Activated T-helper 1 cell treated with anti-CD3 and anti-CD28 coated beads, Interleukin-12 subunit alpha, Interleukin-12 subunit beta, Interleukin-2, Interleukin-4 antibody, amounts not matched to agents 30 ng/mL and 10 ng/mL and 1 ng/mL, durations not matched to agents 14 hours and 24 hours and 36 hours (primary cell): ENCODE results near the gene CD40. TPM values are rescaled to one million over a fixed set of nuclear protein-coding genes. Genes with fewer than 3 reads are reported as not detected.
"Not testable (repeated sequence)": the region's sequence is repeated elsewhere in the genome, so short reads cannot be mapped to it uniquely, and the experiment has no call there.

ENCODE experiments used
- DNase-seq: peaks from one replicate; pipeline ENCODE4 v3.0.0; 2021; ENCODE audit warnings: low spot score
- H3K27ac Mint-ChIP-seq: one replicate; pipeline ENCODE4 v1.8.0; 2021; ENCODE audit warnings: mild to moderate bottlenecking, mixed read lengths
- H3K27me3 Mint-ChIP-seq: one replicate; pipeline ENCODE4 v1.8.0; 2022; ENCODE audit warnings: mild to moderate bottlenecking, moderate library complexity, mixed read lengths; ENCODE audit not compliant: insufficient read depth
- H3K36me3 Mint-ChIP-seq: one replicate; pipeline ENCODE4 v1.8.0; 2021; ENCODE audit warnings: low read depth, mixed read lengths
- H3K4me1 Mint-ChIP-seq: one replicate; pipeline ENCODE4 v1.8.0; 2021; ENCODE audit warnings: low read depth, mixed read lengths
- H3K4me3 Mint-ChIP-seq: one replicate; pipeline ENCODE4 v1.8.0; 2021; ENCODE audit warnings: mild to moderate bottlenecking, moderate library complexity, mixed read lengths
- H3K9me3 Mint-ChIP-seq: one replicate; pipeline ENCODE4 v1.8.0; 2021; ENCODE audit warnings: mixed read lengths
- intact Hi-C: fragments of 100-400 bp; cut with micrococcal nuclease; formaldehyde crosslinking; loops from one replicate; pipeline ENCODE4 v1.15.1; 2024
- total RNA-seq: library from RNA; stranded (reverse); gene quantifications from 2 replicates; pipeline ENCODE4 v1.2.3, GENCODE V29; 2022

Gene CD40
- total RNA-seq, 1 donor from 2014 or later, result 2.0 TPM

DNA sequence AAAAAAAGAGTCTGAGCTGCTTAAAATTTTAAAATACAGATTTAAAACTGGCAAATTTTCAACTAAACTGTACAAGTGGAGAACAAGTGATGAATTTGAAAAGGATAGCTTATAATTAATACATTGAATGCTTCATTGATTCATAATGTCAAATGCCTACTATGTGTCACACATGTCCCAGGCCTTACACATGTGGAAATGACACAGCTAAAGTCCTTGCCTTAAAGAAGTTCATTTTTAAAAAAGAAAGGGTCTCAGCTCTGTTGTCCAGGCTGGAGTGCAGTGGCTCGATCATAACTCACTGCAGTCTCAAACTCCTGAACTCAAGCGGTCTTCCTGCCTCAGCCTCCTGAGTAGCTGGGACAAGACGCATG, 33.3 kb upstream of the CD40 start:
- Mint-ChIP-seq H3K4me1 (peaks cover 52% of the 10 kb centered on the region), H3K9me3 (no peaks in the 10 kb centered on the region), H3K4me3 (no peak overlapping the region), H3K27me3 (no peaks in the 10 kb centered on the region), H3K36me3 (peaks cover 11% of the 10 kb centered on the region), H3K27ac (no peak overlapping the region)
- intact Hi-C loops, result loop anchor here (5.0 to 10.0 kb wide), 2 partner anchors 292 to 470 kb away; partner anchors contain the start of genes DNTTIP1, OCSTAMP and WFDC3
- DNase-seq, result no peak

DNA sequence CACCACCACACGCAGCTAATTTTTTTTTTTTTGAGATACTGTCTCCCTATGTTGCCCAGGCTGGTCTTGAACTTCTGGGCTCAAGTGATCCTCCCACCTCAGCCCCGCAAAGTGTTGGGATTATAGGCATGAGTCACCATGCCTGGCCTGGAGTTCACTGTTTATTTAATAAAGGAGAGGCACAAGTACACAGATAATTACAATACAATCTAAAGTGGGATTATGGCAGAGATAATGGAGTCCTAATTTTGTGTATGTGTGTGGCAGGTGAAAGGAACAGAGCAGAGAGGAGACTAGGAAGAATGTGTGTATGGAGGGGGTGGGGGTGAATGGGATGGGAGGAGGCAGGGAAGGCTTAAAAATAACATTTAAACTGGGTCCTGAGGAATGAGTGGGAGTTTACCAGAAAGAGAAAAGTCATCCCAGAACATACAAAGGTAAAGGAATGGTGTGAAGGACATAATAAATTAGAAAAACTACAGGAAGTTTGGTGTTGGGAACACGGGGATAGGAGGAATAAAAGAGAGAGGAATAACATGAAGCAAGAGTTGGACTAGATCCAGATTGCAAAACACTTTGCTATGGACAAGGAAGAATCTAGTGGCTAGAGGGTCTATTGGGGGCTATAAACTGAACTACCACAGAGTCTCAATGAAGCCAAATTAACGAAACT, 32.8 kb upstream of the CD40 start:
- H3K4me1 Mint-ChIP-seq, result peaks cover 57% of the 10 kb centered on the region
- no peak for DNase-seq
- H3K9me3 Mint-ChIP-seq, result no peaks in the 10 kb centered on the region
- H3K27me3 Mint-ChIP-seq, result no peaks in the 10 kb centered on the region
- no peak overlapping the region for H3K27ac Mint-ChIP-seq
- peaks cover 11% of the 10 kb centered on the region for H3K36me3 Mint-ChIP-seq
- intact Hi-C loops, result loop anchor here (5.0 to 10.0 kb wide), 2 partner anchors 293 to 469 kb away; partner anchors contain the start of genes DNTTIP1, OCSTAMP and WFDC3
- no peak overlapping the region for H3K4me3 Mint-ChIP-seq

DNA sequence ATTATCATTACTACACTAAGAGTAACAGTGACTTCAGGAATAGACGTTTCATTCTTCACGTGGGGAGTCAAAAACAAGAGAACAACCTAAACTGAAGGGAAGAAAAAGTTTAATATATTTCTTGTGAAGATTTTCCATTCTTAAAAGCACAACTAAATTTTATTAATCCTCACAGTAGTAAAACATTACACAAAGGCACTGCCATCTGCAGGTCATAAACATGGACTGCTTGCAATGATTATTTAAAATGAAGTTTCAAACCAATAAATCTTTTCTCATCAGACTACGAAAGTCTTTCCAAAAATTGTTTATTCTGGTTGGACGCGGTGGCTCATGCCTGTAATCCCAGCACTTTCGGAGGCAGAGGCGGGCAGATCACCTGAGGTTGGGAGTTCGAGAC, 31.0 kb upstream of the CD40 start:
- peaks cover 9% of the 10 kb centered on the region for H3K36me3 Mint-ChIP-seq
- H3K27me3 Mint-ChIP-seq, result no peaks in the 10 kb centered on the region
- intact Hi-C loops, result loop anchor here (1.0 to 10.0 kb wide), 3 partner anchors 64 to 468 kb away; partner anchors contain the start of genes DNTTIP1, OCSTAMP and WFDC3
- DNase-seq, result no peak
- H3K9me3 Mint-ChIP-seq, result no peaks in the 10 kb centered on the region
- H3K4me3 Mint-ChIP-seq, result peak overlapping the region; percentile 26
- no peak overlapping the region for H3K27ac Mint-ChIP-seq
- H3K4me1 Mint-ChIP-seq, result peaks cover 59% of the 10 kb centered on the region

DNA sequence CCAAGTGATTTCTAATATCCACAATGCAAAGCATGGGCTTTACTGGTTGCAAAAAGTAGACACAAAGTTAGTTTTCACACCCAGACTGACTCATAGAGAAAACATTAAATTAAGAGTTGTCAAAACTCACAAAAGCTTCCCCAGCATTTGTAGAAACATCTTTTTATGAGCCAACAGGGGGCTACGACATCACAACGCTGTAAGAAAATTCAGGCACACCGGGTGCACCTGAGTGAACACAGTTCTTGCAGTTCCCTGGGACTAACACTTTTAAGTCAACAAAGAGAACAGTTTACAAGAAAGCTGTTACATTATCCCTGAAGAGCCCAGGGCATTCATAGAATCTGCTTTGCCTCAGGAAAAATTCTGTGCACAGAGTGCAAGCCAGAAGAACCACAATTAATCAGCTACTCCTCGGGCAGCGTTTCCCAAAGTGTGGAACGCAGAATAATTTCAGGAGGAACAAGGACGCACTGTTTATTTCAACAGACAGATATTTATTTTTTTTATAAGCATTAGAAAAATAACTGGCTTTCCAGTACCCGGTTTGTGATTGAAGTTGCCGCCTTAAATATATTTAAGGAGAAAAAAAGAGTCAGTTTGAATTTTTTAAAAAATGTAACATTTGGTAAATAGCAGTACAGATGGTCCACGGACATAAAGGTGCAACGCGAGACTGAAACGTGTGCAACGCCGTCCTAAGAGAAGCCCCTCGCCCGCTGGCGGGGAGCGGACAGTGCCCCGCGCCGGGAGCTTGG, 29.5 kb upstream of the CD40 start:
- H3K27ac Mint-ChIP-seq, result peak overlapping the region; percentile 94
- peaks cover 2% of the 10 kb centered on the region for H3K27me3 Mint-ChIP-seq
- intact Hi-C loops, result loop anchor here (1.0 to 10.0 kb wide), 4 partner anchors 24 to 466 kb away; partner anchors contain the start of genes DNTTIP1, OCSTAMP, WFDC3 and ZNF335
- H3K4me1 Mint-ChIP-seq, result peaks cover 48% of the 10 kb centered on the region
- H3K4me3 Mint-ChIP-seq, result peak overlapping the region; percentile 92
- H3K36me3 Mint-ChIP-seq, result peaks cover 9% of the 10 kb centered on the region
- no peak for DNase-seq
- no peaks in the 10 kb centered on the region for H3K9me3 Mint-ChIP-seq

DNA sequence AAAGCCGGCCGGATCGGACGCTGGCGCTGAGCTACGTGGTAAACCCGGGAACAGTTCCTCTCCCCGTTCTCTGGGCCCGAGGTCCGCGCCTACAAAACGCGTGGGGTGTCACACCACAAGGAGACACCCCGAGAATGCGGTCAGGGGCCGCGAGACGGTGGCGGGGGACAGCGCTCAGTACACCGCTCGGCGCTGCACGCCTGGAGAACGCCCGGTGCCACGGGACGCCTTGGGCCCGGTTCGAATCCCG, 29.0 kb upstream of the CD40 start:
- peaks cover 9% of the 10 kb centered on the region for H3K36me3 Mint-ChIP-seq
- peak overlapping the region; percentile 92 for H3K4me3 Mint-ChIP-seq
- H3K4me1 Mint-ChIP-seq, result peaks cover 48% of the 10 kb centered on the region
- DNase-seq, result no peak
- intact Hi-C loops, result loop anchor here (1.0 to 10.0 kb wide), 3 partner anchors 117 to 466 kb away; partner anchors contain the start of genes DNTTIP1, OCSTAMP, WFDC3 and ZNF335
- no peaks in the 10 kb centered on the region for H3K9me3 Mint-ChIP-seq
- peak overlapping the region; percentile 94 for H3K27ac Mint-ChIP-seq
- peaks cover 4% of the 10 kb centered on the region for H3K27me3 Mint-ChIP-seq

DNA sequence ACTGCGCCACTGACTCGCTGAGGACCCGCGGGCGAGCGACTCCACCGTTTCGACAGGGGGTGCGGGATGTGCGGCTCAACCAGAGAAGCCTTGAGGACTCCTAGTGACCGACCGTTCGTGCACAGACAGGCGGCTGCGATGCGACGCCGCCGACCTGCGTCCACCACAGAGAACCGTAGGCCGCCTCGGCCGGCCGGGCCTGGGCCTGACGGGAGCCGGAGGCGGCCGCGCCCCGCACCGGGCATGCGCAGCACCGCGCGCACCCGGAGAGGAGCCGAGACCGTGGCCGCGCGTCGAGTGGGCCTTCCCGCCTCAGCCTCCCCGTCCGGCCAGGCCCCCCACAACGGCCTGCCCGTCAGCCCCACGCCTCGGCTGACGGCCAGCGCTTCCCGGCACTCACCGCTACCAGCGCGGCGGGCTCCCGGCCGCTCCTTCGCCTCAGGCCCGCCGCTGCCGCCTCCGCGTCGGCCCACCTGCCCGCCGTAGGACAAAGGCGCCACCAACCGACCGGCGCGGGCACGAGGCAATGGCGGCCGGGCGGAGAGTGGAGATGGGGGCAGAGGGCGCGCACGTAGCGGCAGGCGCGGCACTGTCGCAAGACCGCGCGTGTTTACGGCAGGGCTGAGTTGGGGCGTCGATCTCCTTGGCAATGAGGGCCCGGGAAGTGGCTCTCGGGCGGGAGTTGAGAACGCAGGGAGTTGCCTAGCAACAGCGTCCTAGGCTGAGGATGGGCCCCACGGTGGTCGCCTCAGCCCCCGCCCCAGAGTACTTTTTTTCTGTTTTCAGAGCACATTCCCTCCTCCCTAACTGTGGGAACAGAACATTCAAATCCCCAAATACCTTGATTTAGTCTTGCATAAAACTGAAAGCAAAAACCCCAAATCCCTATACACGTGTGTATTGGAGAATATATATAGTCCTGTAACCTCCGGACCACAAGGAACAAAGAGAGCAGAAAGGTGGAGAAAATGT, 28.4 kb upstream of the CD40 start, which contains the start of gene NCOA5:
NCOA5 (minus strand) TSS at position 546 of the 972 bp plus-strand sequence. CDS start 10,538 bp downstream, outside the sequence.
- intact Hi-C loops, result loop anchor here (1.0 to 10.0 kb wide), 5 partner anchors 117 to 465 kb away; partner anchors contain the start of genes DNTTIP1, ELMO2, OCSTAMP and WFDC3
- no peaks in the 10 kb centered on the region for H3K9me3 Mint-ChIP-seq
- H3K27ac Mint-ChIP-seq, result peak within 1 kb of the TSS; percentile 94
- peaks cover 48% of the 10 kb centered on the region for H3K4me1 Mint-ChIP-seq
- H3K4me3 Mint-ChIP-seq, result peak within 1 kb of the TSS; percentile 92
- DNase-seq, result peak; percentile 91
- peaks cover 4% of the 10 kb centered on the region for H3K27me3 Mint-ChIP-seq
- peaks cover 9% of the 10 kb centered on the region for H3K36me3 Mint-ChIP-seq

DNA sequence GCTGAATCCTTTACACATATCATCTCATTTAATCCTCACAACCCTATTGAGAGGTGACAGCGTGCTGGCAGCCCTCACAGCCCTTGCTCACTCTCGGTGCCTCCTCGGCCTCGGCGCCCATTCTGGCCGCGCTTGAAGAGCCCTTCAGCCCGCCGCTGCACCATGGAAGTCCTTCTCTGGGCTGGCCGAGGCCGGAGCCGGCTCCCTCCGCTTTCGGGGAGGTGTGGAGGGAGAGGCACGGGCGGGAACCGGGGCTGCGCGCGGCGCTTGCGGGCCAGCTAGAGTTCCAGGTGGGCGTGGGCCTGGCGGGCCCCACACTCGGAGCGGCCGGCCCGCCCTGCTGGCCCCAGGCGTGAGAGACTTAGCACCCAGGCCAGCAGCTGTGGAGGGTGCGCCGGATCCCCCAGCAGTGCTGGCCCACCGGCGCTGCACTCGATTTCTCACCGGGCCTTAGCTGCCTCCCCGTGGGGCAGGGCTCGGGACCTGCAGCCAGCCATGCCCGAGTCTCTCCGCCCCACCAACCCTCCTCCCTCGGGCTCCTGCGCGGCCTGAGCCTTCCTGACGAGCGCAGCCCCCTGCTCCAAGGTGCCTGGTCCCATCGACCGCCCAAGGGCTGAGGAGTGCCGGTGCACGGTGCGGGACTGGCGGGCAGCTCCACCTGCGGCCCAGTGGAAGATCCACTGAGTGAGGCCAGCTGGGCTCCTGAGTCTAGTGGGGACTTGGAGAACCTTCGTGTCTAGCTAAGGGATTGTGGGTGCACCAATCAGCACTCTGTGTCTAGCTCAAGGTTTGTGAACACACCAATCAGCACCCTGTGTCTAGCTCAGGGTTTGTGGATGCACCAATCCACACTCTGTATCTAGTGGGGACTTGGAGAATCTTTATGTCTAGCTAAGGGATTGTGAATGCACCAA, 26.2 kb upstream of the CD40 start:
- DNase-seq, H3K27me3 Mint-ChIP-seq, H3K36me3 Mint-ChIP-seq, H3K27ac Mint-ChIP-seq, H3K9me3 Mint-ChIP-seq, H3K4me3 Mint-ChIP-seq, intact Hi-C loops: not testable (repeated sequence)
- peaks cover 31% of the 10 kb centered on the region for H3K4me1 Mint-ChIP-seq

DNA sequence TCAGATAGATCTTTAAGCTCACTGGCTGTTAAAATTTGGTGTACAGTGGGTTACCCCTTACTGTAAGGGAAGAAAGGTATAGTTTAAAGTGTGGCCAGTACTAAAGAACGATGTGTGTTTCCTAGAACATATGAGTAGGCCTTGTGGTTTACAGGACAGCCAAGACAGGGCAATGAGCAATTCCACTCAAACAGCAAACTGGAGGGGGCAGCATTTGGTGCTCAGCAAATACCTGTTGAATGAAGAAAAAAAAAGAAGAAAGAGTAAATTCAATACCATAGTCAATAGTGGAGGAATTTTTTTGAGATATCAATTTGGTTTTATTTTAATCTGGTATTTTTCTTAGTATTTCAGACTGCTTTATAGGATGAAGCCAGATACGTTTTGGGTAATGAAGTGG, 24.6 kb upstream of the CD40 start:
- Mint-ChIP-seq H3K4me1 (peaks cover 14% of the 10 kb centered on the region), H3K36me3 (no peaks in the 10 kb centered on the region), H3K4me3 (no peak overlapping the region), H3K9me3 (no peaks in the 10 kb centered on the region), H3K27ac (no peak overlapping the region), H3K27me3 (peaks cover 21% of the 10 kb centered on the region)
- intact Hi-C loops, result no loop called here
- DNase-seq, result no peak

DNA sequence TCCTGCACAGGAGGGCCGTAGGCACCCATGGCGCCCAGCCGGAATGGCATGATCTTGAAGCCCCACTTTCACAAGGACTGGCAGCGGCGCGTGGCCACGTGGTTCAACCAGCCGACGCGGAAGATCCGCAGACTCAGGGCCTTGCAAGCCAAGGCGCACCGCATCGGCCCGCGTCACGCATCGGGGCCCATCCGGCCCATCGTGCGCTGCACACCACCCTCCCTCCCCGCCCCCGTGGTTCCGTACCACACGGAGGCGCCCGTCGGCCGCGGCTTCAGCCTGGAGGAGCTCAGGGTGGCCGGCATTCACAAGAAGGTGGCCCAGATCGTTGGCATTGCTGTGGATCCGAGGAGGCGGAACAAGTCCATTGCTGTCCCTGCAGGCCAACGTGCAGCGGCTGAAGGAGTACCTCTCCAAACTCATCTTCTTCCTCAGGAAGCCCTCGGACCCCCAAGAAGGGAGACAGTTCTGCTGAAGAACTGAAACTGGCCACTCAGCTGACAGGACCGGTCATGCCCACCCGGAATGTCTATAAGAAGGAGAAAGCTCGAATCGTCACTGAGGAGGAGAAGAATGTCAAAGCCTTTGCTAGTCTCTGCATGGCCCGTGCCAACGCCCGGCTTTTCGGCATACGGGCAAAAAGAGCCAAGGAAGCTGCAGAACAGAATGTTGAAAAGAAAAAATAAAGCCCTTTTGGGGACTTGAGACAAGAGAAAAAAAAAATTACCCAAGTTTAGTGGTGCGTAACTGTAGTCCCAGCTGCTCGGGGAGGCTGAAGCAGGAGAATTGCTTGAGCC, 18.4 kb upstream of the CD40 start:
- no peaks in the 10 kb centered on the region for H3K4me1 Mint-ChIP-seq
- no peak overlapping the region for H3K27ac Mint-ChIP-seq
- H3K9me3 Mint-ChIP-seq, result no peaks in the 10 kb centered on the region
- H3K4me3 Mint-ChIP-seq, result no peak overlapping the region
- no peak for DNase-seq
- intact Hi-C loops, result no loop called here
- H3K36me3 Mint-ChIP-seq, result no peaks in the 10 kb centered on the region
- H3K27me3 Mint-ChIP-seq, result peaks cover 44% of the 10 kb centered on the region

DNA sequence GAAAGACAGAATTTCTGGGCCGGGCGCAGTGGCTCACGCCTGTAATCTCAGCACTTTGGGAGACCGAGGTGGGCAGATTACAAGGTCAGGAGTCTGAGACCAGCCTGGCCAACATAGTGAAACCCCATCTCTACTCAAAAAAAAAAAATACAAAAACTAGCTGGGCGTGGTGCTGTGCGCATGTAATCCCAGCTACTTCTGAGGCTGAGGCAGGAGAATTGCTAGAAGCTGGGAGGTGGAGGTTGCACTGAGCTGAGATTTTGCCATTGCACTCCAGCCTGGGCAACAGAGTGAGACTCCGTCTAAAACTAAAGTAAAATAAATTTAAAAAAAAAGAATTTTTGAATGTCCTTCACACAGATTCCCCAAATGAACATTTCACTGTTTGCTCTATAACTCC, 17.7 kb upstream of the CD40 start:
- H3K36me3 Mint-ChIP-seq, H3K9me3 Mint-ChIP-seq, intact Hi-C loops, H3K27ac Mint-ChIP-seq, H3K4me3 Mint-ChIP-seq, DNase-seq, H3K4me1 Mint-ChIP-seq: not testable (repeated sequence)
- peaks cover 41% of the 10 kb centered on the region for H3K27me3 Mint-ChIP-seq

DNA sequence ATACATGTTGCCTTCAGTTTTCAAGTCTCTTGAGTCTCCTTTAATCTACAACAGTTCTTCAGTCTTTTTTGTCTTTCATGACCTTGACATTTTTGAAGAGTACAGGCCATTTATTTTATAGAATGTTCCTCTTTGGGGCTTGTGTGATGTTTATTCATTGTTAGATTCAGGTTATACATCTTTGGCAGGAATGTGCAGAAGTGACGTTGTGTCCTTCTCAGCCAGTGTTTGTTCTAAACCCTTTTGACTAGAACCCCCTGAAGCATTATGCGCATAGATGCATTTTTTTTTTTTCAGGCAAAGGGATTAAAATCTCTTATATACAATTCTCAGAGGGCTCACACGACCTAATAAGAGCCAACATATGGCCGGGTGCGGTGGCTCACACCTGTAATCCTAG, 17.1 kb upstream of the CD40 start:
- Mint-ChIP-seq H3K4me3 (no peak overlapping the region), H3K9me3 (no peaks in the 10 kb centered on the region), H3K27me3 (peaks cover 42% of the 10 kb centered on the region), H3K36me3 (no peaks in the 10 kb centered on the region), H3K4me1 (no peaks in the 10 kb centered on the region), H3K27ac (no peak overlapping the region)
- intact Hi-C loops, result no loop called here
- no peak for DNase-seq
